Liver (tissue), 3 donors: Measurements from ENCODE around the gene KANSL1.

Source experiments
- EGR1 ChIP-seq, 2 donors: IDR thresholded peaks; 2 replicates each; pipeline ENCODE4 v1.6.1; 2016 to 2018; ENCODE audit warnings: antibody characterized with exemption in 2 of 2, low read depth in 2 of 2
- GABPA ChIP-seq, 2 donors: IDR thresholded peaks in 1 of 2; conservative IDR thresholded peaks in 1 of 2; 2 replicates each; pipeline ENCODE4 v1.6.1; 2016; ENCODE audit warnings: antibody characterized with exemption in 2 of 2, mild to moderate bottlenecking in 1 of 2, moderate library complexity in 1 of 2
- HNF4G ChIP-seq: IDR thresholded peaks from 2 replicates; pipeline ENCODE4 v1.6.1; 2016; ENCODE audit warnings: antibody characterized with exemption
- JUND ChIP-seq, 2 donors: IDR thresholded peaks; 2 replicates each; pipeline ENCODE4 v1.6.1; 2016; ENCODE audit warnings: antibody characterized with exemption in 2 of 2
- NR2F2 ChIP-seq: IDR thresholded peaks from 2 replicates; pipeline ENCODE4 v1.6.1; 2016; ENCODE audit warnings: antibody characterized with exemption
- RAD21 ChIP-seq, 2 donors: IDR thresholded peaks; 2 replicates each; pipeline ENCODE4 v1.6.1; 2016; ENCODE audit warnings: antibody characterized with exemption in 2 of 2, mild to moderate bottlenecking in 2 of 2
- RXRA ChIP-seq, 2 donors: IDR thresholded peaks; 2 replicates each; pipeline ENCODE4 v1.6.1; 2017 to 2018; ENCODE audit warnings: antibody characterized with exemption in 2 of 2, mild to moderate bottlenecking in 1 of 2
- SP1 ChIP-seq: IDR thresholded peaks from 2 replicates; pipeline ENCODE4 v1.6.1; 2018; ENCODE audit warnings: antibody characterized with exemption, mild to moderate bottlenecking
- YY1 ChIP-seq: IDR thresholded peaks from 2 replicates; pipeline ENCODE4 v1.6.1; 2016; ENCODE audit warnings: antibody characterized with exemption, mild to moderate bottlenecking
- TF ChIP-seq, protein P1 (sequence below): fragments of 150-350 bp; IDR thresholded peaks from 2 replicates; pipeline ENCODE4 v1.5.1; 2017; ENCODE audit warnings: improper control_type of control experiment, low read depth, low read length; ENCODE audit not compliant: missing input control
- TF ChIP-seq, protein P2 (sequence below): IDR thresholded peaks from 2 replicates; pipeline ENCODE4 v1.6.1; 2016; ENCODE audit warnings: antibody characterized with exemption, mild to moderate bottlenecking
- TF ChIP-seq, protein P3 (sequence below): IDR thresholded peaks from 2 replicates; pipeline ENCODE4 v1.6.1; 2016; ENCODE audit warnings: antibody characterized with exemption
- TF ChIP-seq, protein P4 (sequence below): IDR thresholded peaks from 2 replicates; pipeline ENCODE4 v1.6.1; 2016; ENCODE audit warnings: antibody characterized with exemption
- TF ChIP-seq, protein P5 (sequence below): IDR thresholded peaks from 2 replicates; pipeline ENCODE4 v1.6.1; 2016; ENCODE audit warnings: antibody characterized with exemption
- donor health status: healthy.
- donor health status: healthy.

DNA sequence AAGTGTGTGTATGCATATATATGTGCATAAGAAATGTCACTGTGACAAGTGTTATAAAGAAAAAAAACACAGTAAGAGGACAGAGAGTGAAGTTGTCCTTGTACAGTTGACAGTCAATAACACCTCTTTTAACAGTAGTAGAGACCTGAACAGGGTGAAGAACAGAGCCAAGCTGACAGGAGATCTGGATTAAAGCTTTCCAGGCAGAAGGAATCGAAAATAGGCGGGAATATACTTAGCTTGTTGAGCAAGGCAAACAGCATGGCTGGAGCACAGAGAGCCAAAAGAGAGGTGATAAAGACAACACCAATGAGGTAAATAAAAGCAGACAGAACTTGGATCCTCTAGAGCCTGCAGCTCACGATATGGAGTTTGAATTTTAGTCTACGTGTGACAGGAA lies 64.8 kb downstream of the KANSL1 start:
- TF ChIP-seq, protein P1, sequence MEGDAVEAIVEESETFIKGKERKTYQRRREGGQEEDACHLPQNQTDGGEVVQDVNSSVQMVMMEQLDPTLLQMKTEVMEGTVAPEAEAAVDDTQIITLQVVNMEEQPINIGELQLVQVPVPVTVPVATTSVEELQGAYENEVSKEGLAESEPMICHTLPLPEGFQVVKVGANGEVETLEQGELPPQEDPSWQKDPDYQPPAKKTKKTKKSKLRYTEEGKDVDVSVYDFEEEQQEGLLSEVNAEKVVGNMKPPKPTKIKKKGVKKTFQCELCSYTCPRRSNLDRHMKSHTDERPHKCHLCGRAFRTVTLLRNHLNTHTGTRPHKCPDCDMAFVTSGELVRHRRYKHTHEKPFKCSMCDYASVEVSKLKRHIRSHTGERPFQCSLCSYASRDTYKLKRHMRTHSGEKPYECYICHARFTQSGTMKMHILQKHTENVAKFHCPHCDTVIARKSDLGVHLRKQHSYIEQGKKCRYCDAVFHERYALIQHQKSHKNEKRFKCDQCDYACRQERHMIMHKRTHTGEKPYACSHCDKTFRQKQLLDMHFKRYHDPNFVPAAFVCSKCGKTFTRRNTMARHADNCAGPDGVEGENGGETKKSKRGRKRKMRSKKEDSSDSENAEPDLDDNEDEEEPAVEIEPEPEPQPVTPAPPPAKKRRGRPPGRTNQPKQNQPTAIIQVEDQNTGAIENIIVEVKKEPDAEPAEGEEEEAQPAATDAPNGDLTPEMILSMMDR: no peak
- TF ChIP-seq, protein P2, sequence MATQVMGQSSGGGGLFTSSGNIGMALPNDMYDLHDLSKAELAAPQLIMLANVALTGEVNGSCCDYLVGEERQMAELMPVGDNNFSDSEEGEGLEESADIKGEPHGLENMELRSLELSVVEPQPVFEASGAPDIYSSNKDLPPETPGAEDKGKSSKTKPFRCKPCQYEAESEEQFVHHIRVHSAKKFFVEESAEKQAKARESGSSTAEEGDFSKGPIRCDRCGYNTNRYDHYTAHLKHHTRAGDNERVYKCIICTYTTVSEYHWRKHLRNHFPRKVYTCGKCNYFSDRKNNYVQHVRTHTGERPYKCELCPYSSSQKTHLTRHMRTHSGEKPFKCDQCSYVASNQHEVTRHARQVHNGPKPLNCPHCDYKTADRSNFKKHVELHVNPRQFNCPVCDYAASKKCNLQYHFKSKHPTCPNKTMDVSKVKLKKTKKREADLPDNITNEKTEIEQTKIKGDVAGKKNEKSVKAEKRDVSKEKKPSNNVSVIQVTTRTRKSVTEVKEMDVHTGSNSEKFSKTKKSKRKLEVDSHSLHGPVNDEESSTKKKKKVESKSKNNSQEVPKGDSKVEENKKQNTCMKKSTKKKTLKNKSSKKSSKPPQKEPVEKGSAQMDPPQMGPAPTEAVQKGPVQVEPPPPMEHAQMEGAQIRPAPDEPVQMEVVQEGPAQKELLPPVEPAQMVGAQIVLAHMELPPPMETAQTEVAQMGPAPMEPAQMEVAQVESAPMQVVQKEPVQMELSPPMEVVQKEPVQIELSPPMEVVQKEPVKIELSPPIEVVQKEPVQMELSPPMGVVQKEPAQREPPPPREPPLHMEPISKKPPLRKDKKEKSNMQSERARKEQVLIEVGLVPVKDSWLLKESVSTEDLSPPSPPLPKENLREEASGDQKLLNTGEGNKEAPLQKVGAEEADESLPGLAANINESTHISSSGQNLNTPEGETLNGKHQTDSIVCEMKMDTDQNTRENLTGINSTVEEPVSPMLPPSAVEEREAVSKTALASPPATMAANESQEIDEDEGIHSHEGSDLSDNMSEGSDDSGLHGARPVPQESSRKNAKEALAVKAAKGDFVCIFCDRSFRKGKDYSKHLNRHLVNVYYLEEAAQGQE: no peak
- TF ChIP-seq, protein P3, sequence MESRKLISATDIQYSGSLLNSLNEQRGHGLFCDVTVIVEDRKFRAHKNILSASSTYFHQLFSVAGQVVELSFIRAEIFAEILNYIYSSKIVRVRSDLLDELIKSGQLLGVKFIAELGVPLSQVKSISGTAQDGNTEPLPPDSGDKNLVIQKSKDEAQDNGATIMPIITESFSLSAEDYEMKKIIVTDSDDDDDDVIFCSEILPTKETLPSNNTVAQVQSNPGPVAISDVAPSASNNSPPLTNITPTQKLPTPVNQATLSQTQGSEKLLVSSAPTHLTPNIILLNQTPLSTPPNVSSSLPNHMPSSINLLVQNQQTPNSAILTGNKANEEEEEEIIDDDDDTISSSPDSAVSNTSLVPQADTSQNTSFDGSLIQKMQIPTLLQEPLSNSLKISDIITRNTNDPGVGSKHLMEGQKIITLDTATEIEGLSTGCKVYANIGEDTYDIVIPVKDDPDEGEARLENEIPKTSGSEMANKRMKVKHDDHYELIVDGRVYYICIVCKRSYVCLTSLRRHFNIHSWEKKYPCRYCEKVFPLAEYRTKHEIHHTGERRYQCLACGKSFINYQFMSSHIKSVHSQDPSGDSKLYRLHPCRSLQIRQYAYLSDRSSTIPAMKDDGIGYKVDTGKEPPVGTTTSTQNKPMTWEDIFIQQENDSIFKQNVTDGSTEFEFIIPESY: no peak
- TF ChIP-seq, protein P4, sequence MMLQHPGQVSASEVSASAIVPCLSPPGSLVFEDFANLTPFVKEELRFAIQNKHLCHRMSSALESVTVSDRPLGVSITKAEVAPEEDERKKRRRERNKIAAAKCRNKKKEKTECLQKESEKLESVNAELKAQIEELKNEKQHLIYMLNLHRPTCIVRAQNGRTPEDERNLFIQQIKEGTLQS: no peak
- TF ChIP-seq EGR1 (IDR thresholded peaks at IDR 0.05; ENCODE audit: low read depth in 2 of 2) (no peak), GABPA (IDR thresholded peaks at IDR 0.05 in 1 of 2, conservative IDR thresholded peaks at IDR 0.05 in 1 of 2) (no peak), YY1 (no peak), SP1 (no peak), NR2F2 (no peak), RAD21 (IDR thresholded peaks at IDR 0.05) (no peak), JUND (IDR thresholded peaks at IDR 0.05) (no peak), HNF4G (no peak), RXRA (IDR thresholded peaks at IDR 0.05) (no peak)
- TF ChIP-seq, protein P5, sequence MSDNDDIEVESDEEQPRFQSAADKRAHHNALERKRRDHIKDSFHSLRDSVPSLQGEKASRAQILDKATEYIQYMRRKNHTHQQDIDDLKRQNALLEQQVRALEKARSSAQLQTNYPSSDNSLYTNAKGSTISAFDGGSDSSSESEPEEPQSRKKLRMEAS: no peak
